ENCODE results near the gene EVI5L.
"Not testable (repeated sequence)": the region's sequence is repeated elsewhere in the genome, so short reads cannot be mapped to it uniquely, and the experiment has no call there.

Gene EVI5L

DNA sequence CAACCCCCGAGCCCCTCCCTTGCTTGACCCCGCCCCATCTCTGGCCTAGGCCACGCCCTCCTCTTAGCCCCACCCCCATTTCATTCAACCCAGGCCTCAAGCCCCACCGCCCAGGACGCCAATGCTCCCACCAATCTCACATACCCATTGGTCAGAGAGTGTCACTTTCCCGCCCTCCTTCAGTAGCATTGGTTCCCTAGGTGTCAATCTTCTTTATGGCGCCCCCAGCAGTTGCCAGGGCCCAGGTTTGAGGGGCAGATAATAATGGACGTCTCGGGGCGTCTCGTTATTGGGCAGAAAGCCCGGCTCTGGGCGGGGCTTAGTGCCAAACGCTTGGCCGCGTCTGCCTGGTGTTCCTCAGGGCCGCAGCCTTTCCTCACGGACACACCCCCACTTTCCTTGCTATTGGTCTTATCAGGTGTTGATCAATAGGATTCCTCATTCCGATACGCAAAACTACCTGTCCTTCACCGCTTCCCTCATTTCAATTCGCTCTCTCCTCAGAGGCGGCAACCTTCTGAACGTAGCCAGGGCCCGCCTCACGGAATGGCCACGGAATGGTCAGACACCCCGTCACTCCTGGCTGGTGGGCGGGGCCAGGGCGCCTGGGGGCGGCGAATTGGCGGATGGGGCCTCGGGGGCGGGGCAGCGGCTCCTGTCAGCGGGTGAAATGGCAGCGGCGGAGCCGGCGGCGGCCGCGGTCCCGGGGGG is at the start of gene EVI5L:
EVI5L (plus strand) TSS at position 658 of the 711 bp plus-strand sequence. CDS start 16,325 bp downstream, outside the sequence.
- DNase-seq = peak; percentile 100

DNA sequence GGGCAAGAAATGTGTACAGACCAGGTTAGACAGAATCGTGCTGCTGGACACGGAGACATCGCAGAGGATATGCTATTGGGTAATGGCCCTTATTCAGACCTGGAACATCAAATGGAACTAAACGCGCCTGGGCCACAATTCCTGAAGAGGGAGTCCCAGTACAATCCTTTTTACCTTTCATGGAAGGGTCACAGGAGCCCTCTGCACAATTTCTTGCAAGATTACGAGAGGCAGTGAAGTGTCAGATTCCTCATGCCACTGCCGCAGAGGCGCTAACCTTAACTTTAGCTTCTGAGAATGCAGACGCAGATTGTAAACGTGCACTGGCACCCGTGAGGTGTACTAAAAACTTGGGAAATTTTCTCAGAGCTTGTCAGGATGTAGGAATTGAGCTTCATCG is 48.9 kb upstream of the EVI5L start:
- DNase-seq = no peak

DNA sequence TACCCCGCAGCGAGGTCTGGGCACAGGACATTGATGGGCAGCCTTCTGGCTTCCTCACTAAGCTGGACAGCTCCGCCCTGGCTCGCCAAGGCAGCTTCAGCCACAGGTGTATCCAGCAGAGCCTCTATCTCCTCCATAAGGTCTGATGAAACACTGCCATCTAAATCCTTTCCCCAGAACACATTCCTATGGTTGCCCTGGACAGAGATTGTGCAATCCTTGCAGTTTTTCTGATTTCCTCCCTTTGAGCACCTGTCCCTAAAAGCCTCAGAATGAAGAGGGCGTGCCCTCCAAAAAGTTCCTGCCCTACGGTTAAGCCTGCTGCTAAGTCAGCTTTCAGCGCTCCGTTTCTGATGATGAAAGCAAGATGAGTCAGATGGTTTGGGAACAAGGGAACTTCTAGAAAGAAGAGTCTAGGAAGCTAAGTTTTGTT is 46.0 kb upstream of the EVI5L start:
- peak; percentile 74 for DNase-seq

DNA sequence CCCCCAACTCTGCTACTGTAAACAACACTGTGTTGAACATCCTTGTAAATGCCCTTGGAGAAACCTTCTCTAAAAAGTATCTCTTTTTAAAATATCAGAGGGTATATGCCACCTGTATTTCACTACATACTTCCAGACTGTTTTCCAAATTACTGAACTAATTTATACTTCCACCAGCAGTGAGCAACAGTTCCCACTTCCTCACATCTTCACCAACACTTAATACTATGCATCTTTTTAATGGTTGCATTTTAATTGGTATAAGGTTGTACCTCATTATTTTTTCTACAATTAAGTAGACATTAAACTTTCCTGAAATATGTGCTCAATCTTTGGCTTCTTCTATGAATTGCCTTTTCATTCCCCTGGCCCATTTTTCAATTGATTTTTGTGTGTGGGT is 45.2 kb upstream of the EVI5L start:
- no peak for DNase-seq

DNA sequence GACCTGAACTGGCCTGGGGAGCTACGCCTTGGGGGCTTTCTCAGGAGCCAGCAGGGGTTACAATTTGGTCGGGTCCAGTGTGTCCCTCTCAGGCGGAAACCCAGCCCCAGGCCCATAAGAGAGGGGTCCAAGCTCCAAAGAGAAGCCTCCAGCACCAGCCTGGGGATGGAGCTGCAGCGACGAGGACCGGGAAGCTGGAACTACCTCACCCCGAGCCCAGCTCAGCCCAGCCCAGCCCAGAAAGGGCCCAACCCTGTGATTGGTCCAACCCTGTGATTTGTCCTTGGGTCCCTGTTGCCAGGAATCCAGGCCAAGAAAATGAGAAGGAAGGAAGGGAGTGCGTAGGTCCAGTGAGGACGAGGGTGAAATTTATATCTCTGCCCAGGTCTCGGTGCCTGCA is 42.9 kb upstream of the EVI5L start:
- DNase-seq = no peak

DNA sequence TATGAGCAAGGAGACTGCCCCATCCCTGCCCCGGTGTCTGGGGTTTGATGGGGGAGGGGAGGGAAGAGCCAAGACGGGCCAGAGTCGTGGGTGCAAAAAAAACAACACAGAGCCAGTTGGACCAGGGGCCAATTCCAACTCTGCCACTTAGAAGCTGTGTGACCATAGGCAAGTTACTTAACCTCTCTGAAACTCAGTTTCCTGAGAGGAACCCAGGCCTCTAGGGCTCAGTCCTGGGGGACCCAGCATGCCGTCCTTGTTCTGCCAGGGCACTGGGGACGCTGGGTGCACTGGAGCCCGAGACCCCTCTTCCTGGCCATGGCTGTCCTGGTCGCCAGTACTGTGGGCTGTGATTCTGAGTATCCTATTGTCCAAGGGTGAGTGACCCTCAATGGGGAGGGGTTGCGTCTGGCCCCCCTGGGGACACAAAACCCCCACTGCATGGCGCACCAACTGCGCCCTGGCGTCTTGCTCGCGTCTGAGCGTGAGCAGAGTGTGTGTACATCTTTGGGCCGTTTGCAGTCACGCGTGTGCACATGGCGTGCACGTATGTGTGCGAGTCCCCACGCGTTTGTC is 42.3 kb upstream of the EVI5L start:
- DNase-seq = no peak

DNA sequence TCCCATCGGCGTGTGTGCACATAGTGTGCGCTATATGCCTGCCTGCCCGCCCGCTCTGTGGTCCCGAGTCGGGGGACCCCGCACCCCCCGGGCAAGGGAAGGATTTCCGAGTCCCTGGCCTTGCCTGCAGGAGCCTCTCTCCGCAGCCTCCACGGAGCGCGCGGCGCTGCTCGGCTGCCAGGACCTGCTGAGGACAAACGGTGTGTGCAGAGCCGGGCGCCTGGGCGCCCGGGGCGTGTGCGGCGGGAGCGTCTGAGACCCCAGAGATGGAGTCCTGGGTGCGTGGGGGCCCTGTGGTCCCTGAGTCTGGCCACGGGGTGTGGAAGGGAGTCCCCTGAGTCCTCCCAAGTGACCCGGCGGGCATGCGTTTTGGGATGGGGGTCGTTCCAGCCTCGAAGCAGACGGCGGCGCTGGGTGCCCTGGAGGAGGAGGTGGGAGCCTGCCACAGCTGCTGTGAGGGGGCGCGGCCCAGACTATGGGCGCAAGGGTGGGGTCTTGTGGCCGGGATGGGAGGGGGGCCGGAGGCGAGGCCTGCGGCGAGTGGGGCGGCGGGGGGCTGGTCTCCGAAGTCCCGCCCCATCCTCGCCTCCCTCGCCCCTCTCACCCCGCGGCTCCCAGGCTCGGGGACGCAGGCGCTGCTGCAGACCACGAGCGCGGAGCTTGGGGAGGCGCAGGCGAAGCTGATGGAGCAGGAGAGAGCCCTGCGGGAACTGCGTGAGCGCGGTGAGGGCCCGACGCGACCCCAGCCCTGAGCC is 41.7 kb upstream of the EVI5L start:
- DNase-seq = no peak

DNA sequence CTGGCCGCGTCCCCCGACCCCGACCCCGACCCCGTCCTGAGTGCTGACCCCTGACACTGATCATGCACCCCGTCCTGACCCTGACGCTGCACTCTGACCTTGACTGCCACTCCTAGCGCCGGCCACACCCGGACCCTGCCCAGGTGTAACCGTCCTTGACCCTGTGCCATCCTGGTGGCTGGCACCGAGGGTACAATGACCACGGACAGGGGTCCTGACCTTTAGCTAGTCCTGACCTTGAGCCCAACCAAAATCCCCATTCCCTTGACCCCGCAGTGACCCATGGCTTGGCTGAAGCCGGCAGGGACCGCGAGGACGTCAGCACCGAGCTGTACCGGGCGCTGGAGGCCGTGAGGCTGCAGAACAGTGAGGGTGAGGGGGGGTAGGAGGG is 41.1 kb upstream of the EVI5L start:
- no peak for DNase-seq

DNA sequence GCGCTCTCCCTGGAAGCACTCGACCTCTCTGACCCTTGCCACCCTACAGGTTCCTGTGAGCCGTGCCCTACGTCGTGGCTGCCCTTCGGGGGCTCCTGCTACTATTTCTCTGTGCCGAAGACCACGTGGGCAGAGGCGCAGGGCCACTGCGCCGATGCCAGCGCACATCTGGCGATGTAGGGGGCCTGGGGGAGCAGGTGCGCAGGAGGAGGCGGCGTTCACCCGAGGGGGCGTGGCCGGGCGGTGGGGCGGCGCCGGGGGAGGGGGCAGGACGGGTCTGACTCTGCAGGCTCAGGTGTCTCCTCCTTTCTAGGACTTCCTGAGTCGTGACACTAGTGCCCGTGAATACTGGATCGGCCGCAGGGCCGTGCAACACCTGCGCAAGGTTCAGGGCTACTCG is 40.6 kb upstream of the EVI5L start:
- DNase-seq = no peak

DNA sequence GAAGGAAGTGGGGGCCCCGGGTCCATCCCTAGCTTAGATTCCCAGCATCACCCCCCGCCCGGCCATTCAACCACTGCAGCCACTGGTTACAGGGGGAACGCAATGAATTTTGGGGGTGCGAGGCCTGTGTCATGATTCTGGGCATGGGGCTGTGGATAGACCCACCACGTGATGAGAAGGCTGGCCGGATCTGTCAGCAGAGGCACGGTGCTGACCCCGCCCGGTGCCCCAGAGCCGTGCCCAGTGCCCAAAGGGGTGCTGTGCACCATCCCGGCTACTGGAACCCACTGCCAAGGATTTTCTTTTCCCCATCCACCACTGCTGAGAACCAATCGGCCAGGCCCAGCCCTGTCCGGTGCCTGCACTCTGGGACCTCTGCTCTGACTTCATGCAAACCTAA is 39.6 kb upstream of the EVI5L start:
- no peak for DNase-seq

DNA sequence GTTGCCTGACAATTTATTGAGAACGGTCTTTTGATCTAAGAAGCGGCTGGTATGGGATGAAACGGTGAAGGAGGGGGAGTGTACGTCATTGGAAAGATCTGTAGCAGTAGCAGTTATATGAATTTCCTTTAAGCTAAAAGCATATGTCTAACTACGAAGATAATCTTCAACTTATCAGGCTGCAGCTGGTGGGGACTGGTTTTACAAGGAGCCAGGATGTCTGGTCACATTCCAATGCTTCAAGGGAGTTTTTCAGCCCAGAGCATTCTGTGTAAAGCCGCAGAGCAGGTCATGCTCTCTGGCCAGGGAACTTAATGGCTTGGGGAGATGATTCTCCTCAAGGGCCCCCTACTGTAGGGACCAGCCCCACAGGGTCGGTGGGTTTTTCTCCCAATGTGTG is 37.7 kb upstream of the EVI5L start:
- DNase-seq = peak; percentile 84

DNA sequence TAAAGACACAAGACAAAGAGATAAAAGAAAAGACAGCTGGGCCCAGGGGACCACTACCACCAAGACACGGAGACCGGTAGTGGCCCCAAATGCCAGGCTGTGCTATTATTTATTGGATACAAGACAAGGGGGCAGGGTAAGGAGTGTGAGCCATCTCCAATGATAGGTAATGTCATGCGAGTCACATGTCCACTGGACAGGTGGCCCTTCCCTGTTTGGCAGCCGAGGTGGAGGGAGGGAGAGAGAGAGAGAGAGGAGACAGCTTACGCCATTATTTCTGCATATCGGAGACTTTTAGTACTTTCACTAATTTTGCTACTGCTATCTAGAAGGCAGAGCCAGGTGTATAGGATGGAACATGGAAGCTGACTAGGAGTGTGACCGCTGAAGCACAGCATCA is 37.3 kb upstream of the EVI5L start:
- not testable (repeated sequence) for DNase-seq

DNA sequence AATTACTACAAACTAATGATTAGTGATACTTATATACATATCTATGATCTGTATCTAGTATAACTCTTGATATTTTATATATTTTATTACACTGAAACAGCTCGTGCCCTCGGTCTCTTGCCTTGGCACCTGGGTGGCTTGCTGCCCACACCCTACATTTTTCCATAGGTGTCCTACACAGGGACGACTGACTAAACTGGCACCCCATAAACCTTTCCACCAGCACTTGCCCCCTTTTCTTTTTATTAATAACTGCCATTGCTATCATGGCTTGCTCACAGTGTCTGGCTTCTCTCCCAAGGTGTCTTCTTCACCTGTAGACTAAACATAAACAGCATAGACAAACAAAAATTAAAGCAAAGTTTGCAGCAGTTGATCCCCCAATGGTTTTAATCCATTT is 36.5 kb upstream of the EVI5L start:
- DNase-seq = no peak

DNA sequence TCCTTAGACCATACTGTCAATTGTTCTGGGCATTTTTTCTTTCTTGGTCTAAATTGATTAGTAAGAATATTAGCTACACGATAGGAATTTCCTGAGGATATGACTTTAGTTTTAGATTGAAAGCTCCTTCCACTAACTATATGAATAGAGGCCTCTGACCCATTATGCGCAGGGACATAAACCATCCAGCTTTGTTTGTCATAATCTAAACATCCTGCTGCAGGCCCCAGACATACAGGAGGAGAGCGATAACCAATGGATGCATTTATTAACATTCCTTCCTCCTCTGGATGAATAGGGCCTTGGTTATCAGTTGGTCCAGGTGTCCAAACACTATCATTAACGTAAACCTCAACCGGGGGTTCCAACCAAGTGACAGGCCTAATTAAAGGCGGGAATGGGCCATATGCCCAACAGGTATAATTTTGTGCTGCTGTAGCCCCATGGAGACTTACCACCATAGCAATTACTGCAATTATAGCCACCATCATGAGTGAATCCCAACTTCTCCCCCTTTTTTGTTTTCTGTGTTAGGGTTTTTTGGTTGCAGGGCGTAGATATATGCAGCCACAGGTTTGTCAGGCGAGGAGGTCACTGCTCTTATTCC is 34.4 kb upstream of the EVI5L start:
- DNase-seq = no peak

DNA sequence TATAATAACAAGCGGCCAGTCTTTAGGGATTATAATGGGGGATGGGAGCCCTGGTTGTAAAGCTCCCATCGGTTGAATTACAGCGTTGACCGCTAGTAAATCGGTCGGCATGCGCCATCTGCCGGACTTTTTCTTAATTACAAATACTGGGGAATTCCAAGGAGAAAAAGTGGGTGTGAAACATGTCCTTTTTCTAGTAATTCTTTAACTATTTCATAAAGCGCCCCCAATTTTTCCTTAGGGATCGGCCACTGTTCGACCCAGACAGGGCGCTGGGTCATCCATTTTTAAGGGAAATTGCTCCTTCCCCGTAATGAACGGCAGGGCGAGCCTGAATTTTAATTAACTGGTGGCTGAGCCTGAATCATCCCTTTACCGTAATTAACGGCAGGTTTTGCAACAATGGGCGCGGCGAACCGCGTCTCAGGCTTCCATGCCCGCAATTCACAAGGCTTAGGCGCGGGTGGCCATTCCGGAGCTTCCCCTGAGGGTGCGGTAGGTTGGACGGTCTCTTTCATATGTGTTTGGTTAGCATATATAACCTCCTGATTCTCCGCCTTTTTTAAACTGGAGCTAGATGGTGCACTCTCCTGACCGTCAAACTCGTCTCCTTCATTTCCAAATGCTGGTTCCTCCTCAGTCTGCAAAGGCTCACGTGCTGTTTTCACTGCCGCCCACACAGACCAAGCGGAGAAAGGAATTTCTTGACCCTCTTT is 30.2 kb upstream of the EVI5L start:
- peak; percentile 94 for DNase-seq

DNA sequence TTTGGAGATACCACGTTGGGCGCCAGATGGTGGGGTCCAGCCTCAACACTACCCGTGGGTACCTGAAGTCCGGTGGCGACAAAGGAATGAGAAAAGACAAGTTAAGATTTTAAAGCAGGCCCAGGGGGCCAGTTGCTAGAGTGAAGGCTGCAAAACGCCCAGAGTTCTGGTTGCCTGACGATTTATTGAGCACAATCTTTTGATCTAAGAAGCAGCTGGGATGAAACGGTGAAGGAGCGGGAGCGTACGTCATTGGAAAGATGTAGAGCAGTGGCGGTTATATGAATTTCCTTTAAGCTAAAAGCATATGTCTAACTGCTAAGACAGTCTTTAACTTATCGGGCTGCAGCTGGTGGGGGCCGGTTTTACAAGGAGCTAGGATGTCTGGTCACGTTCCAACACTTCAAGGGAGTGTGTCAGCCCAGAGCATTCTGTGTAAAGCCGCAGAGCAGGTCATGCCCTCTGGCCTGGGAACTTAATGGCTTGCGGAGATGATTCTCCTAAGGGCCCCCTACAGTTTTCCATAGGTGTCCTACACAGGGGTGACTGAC is 28.9 kb upstream of the EVI5L start:
- no peak for DNase-seq

DNA sequence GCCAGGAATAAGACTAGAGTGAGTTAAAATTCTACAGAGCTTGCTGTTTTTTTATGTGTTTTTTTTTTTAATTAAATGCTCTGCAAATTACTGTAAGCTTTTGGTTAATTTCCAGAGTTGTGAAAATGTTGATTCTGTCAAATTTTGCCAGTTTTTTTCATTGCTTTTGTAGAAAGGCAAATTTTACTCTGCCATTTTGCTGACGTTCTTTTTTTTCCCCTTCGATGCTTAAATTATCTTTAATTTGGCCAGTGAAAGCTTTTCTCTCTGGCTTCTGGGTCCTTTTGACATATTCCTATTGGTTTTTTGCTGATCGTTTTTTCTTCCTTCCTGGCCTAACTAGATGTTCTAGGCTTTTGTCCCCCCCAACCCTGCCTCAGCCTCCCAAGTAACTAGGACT is 23.8 kb upstream of the EVI5L start:
- no peak for DNase-seq

DNA sequence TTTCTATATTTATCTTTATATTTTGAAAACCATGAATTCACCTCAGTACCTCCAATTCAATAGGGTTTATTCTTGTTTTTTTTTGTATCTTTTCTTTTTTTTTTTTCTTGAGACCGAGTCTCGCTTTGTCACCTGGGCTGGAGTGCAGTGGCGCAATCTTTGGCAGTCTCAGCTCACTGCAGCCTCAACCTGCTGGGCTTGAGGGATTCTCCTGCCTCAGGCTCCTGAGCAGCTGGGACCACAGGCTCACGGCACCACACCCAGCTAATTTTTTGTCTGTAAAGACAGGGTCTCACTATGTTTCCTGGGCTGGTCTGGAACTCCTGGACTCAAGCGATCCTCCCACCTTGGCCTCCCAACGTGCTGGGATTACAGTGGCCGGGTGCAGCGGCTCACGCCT is 23.1 kb upstream of the EVI5L start:
- no peak for DNase-seq

DNA sequence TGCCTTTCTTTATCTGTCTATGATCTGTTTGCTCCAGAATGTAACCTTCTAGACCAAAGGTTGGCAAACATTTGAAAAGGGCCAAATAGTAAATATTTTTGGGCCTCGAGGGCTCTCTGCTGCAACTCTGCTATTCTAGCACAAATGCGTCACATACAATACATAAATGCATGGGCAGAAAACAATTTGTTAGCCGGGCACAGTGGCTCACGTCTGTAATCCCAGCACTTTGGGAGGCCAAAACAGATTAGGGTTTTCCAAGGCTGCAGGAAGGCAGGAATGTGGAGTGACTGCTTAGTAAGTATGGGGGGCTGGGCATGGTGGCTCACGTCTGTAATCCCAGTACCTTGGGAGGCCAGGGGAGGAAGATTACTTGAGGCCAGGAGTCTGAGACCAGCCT is 21.9 kb upstream of the EVI5L start:
- DNase-seq = no peak

DNA sequence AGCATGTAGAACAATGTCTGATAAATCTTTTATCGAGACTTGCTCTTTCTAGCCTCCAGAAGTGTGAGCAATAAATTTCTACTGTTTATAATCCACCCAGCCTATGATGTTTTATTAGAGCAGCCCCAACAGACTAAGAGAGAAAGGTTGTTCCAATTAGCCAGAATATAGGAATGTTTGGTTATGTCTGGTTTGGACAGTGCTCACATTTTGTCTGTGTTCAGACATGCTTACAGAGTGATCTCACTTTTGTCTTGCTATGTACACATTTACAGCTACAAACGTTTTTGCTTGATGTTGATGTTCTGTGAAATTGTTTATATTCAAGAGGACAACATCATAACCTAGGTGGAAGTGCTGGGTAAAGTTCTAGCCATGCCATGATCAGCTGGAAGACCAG is 18.0 kb upstream of the EVI5L start:
- no peak for DNase-seq

DNA sequence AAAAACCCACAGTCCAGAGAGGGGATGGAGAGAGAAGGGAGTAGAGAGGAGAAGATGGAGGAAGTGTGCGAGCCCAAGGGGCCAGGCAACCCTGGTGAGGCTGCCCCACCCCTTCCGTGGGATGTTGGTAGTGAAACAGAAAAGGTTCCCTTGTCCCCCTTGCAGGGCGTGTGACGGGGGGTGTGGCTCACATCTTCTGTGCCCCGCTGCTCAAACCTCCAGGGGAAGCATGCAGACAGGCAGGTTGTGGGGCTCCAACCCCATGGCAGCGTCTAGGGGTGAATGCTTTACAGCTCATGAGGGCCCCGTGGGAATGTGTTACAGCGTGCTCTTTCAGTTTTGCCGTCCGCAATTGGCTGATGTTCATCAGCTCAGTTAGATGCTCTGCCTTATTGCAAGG is 14.7 kb upstream of the EVI5L start:
- no peak for DNase-seq

DNA sequence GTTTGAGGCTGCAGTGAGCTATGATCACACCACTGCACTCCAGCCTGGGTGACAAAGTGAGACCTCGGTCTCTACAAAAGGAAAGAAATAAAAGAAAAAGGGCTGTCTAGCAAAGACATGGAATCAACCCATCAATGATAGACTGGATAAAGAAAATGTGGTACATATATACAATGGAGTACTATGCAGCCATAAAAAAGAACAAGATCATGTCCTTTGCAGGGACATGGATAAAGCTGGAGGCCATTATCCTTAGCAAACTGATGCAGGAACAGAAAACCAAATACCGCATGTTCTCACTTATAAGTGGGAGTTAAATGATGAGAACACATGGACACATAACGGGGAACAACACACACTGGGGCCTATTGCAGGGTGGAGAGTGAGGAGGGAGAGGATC is 14.0 kb upstream of the EVI5L start:
- DNase-seq = not testable (repeated sequence)

DNA sequence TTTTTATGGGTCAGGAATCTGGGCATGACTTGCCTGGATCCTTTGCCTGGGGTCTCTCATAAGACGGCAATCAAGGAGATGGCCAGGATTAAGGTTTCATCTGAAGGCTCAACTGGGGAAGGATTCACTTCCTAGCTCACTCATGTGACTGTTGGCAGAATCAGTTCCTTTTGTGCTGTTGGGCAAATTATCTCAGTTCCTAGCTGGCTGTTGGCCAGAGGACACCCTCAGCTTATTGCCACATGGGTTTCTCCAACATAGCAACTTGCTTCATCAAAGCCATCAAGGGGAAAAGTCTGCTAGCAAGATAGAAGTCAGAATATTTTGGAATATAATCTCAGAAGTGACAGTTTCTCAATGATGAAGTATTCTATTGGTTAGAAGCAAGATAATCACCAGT is 12.2 kb upstream of the EVI5L start:
- no peak for DNase-seq
